ENCODE results near the gene MRPL14. TPM values are rescaled to one million over a fixed set of nuclear protein-coding genes. Genes with fewer than 3 reads are reported as not detected.

MRPL14 gene
- total and polyA plus RNA-seq, 2 experiments from 2014 or later: 62.6 to 191 TPM

- Histone ChIP-seq H3K27me3 (ENCODE audit: insufficient read depth) (no peaks in the 10 kb centered on the region), H3K79me2 (replicated peaks; ENCODE audit: insufficient read depth) (no peaks in the 10 kb centered on the region), H3F3A (replicated peaks; ENCODE audit: low read depth) (no peaks in the 10 kb centered on the region), H3K4me3 (no peak overlapping the region), H2AFZ (no peak overlapping the region), H3K4me2 (no peak overlapping the region), H4K20me1 (replicated peaks; ENCODE audit: insufficient read depth) (no peaks in the 10 kb centered on the region), H3K4me1 (ENCODE audit: insufficient read depth) (peaks cover 18% of the 10 kb centered on the region), H3K36me3 (ENCODE audit: insufficient read depth) (no peaks in the 10 kb centered on the region), H3K9me2 (ENCODE audit: insufficient read depth) (no peaks in the 10 kb centered on the region), H3K27ac (ENCODE audit: low read depth) (no peak overlapping the region)
- no peaks in the 10 kb centered on the region for H3K9me3 Mint-ChIP-seq
- TF ChIP-seq EZH2phosphoT487 (IDR thresholded peaks at IDR 0.05; ENCODE audit: unreplicated experiment) (no peak), ZNF331 (CRISPR knock-in tag; IDR thresholded peaks at IDR 0.05; ENCODE audit: low read depth) (no peak), EZH2 (IDR thresholded peaks at IDR 0.05; ENCODE audit: low read depth, unreplicated experiment) (no peak)
- H3K27ac Mint-ChIP-seq: no peak overlapping the region
- H3K4me1 Mint-ChIP-seq: peaks cover 34% of the 10 kb centered on the region
- no peaks in the 10 kb centered on the region for H3K36me3 Mint-ChIP-seq (ENCODE audit: low read depth)
- H3K27me3 Mint-ChIP-seq (ENCODE audit: insufficient read depth, low read depth, poor library complexity): peaks cover 17% of the 10 kb centered on the region
- no peak for DNase-seq (ENCODE audit: low spot score)
- no peak overlapping the region for H3K4me3 Mint-ChIP-seq
- ATAC-seq: no peak
Observed at GRCh38 chr6:44169154-44169553, 41.9 kb upstream of the MRPL14 start.

GRCh38 chr6:44167567-44167966 lies 40.3 kb upstream of the MRPL14 start:
- H3K9me3 Mint-ChIP-seq: no peaks in the 10 kb centered on the region
- H3K36me3 Mint-ChIP-seq (ENCODE audit: low read depth): no peaks in the 10 kb centered on the region
- no peak overlapping the region for H3K27ac ChIP-seq (ENCODE audit: low read depth)
- no peak overlapping the region for H3K4me3 Mint-ChIP-seq
- no peaks in the 10 kb centered on the region for H3K79me2 ChIP-seq (replicated peaks; ENCODE audit: insufficient read depth)
- peaks cover 20% of the 10 kb centered on the region for H3K4me1 ChIP-seq (ENCODE audit: insufficient read depth)
- no peak overlapping the region for H2AFZ ChIP-seq
- peaks cover 14% of the 10 kb centered on the region for H3K27me3 Mint-ChIP-seq (ENCODE audit: insufficient read depth, low read depth, poor library complexity)
- H3K27me3 ChIP-seq (ENCODE audit: insufficient read depth): no peaks in the 10 kb centered on the region
- H3F3A ChIP-seq (replicated peaks; ENCODE audit: low read depth): no peaks in the 10 kb centered on the region
- ATAC-seq (no peak), DNase-seq (ENCODE audit: low spot score) (no peak)
- H3K36me3 ChIP-seq (ENCODE audit: insufficient read depth): no peaks in the 10 kb centered on the region
- H3K27ac Mint-ChIP-seq: no peak overlapping the region
- H3K4me3 ChIP-seq: no peak overlapping the region
- H4K20me1 ChIP-seq (replicated peaks; ENCODE audit: insufficient read depth): no peaks in the 10 kb centered on the region
- H3K4me2 ChIP-seq: no peak overlapping the region; the same call in 1 of the 2 replicates
- H3K4me1 Mint-ChIP-seq: peaks cover 43% of the 10 kb centered on the region
- H3K9me2 ChIP-seq (ENCODE audit: insufficient read depth): no peaks in the 10 kb centered on the region
- TF ChIP-seq NANOG (IDR thresholded peaks at IDR 0.05; ENCODE audit: borderline replicate concordance) (no peak), ZNF462 (CRISPR knock-in tag; IDR thresholded peaks at IDR 0.05) (no peak), EZH2 (IDR thresholded peaks at IDR 0.05; ENCODE audit: low read depth, unreplicated experiment) (no peak), REST (IDR thresholded peaks at IDR 0.05; ENCODE audit: unreplicated experiment) (no peak), JUNB (IDR thresholded peaks at IDR 0.05; ENCODE audit: unreplicated experiment) (no peak), ZNF114 (CRISPR knock-in tag; IDR thresholded peaks at IDR 0.05) (no peak), ETS1 (IDR thresholded peaks at IDR 0.05) (no peak), CREB1 (CRISPR knock-in tag; IDR thresholded peaks at IDR 0.05; ENCODE audit: low read depth) (no peak), POLR2AphosphoS5 (IDR thresholded peaks at IDR 0.05; ENCODE audit: low read depth) (no peak), STAT1 (IDR thresholded peaks at IDR 0.05; ENCODE audit: unreplicated experiment) (no peak)

Measured in GM23338 (cell line).